ENCODE data around the gene ADCY4. TPM values are rescaled to one million over a fixed set of nuclear protein-coding genes. Genes with fewer than 3 reads are reported as not detected.
A peak's percentile ranks its signal among the peaks of the same experiment; 100 is the strongest.

The ADCY4 gene
- total and polyA plus RNA-seq, 10 of the 15 experiments (the other 5 are each of a cell fraction or from before 2014, with no cell fraction given) = 0.05 to 0.87 (median 0.21) TPM; not detected in 1

- TF ChIP-seq EGR1 (IDR thresholded peaks at IDR 0.05; ENCODE audit: borderline replicate concordance in 1 of 2, low read depth in 2 of 2, low read length in 2 of 2) = no peak
- no peak for TF ChIP-seq HSF1 (IDR thresholded peaks at IDR 0.05; ENCODE audit: low read depth, low read length)
- TF ChIP-seq FOXK2 (IDR thresholded peaks at IDR 0.05) = no peak
- no peak for TF ChIP-seq MEF2B (IDR thresholded peaks at IDR 0.05; ENCODE audit: partially characterized antibody, poor library complexity, severe bottlenecking)
- peak; percentile 53; the same call in 1 of the 2 replicates for TF ChIP-seq EED (IDR thresholded peaks at IDR 0.05; ENCODE audit: low read depth)
- TF ChIP-seq PRDM15 (CRISPR knock-in tag; IDR thresholded peaks at IDR 0.05) = no peak
- TF ChIP-seq ZNF687 (IDR thresholded peaks at IDR 0.05) = no peak
- peak; percentile 62 to 67; a peak in 3 of 4 replicates for TF ChIP-seq IKZF2 (IDR thresholded peaks at IDR 0.05)
- peak; percentile 41; the same call in 1 of the 2 replicates for TF ChIP-seq CREB1 (IDR thresholded peaks at IDR 0.05; ENCODE audit: low read depth)
- no peak for TF ChIP-seq BMI1 (IDR thresholded peaks at IDR 0.05; ENCODE audit: borderline replicate concordance)
- TF ChIP-seq CHD1 (IDR thresholded peaks at IDR 0.05; ENCODE audit: low read depth, low read length) = no peak
Observed at GRCh38 chr14:24307575-24308341, 27.1 kb downstream of the ADCY4 start, which contains the start of gene CIDEB (continued).
